Stomach (tissue), 4 donors: ENCODE measurements around the gene GRHL3.

ENCODE experiments used
- POLR2AphosphoS5 ChIP-seq, 3 donors: sonication (generic); formaldehyde crosslinking; IDR thresholded peaks; one replicate each; pipeline ENCODE4 v1.6.1; 2016; ENCODE audit warnings: antibody characterized with exemption in 3 of 3
- TF ChIP-seq, protein P1 (sequence below), 7 experiments: fragments of 450-650 bp in 4 of 7; fragments of 200-600 bp in 3 of 7; sonication (generic) in 3 of 7; IDR thresholded peaks; one replicate each; pipeline ENCODE4 v1.5.1; 2016 to 2019; ENCODE audit warnings: antibody characterized with exemption in 7 of 7, control low read depth in 2 of 7, mild to moderate bottlenecking in 1 of 7

GRCh38 chr1:24351247-24351646 lies 32.1 kb downstream of the GRHL3 start:
- TF ChIP-seq, protein P1, sequence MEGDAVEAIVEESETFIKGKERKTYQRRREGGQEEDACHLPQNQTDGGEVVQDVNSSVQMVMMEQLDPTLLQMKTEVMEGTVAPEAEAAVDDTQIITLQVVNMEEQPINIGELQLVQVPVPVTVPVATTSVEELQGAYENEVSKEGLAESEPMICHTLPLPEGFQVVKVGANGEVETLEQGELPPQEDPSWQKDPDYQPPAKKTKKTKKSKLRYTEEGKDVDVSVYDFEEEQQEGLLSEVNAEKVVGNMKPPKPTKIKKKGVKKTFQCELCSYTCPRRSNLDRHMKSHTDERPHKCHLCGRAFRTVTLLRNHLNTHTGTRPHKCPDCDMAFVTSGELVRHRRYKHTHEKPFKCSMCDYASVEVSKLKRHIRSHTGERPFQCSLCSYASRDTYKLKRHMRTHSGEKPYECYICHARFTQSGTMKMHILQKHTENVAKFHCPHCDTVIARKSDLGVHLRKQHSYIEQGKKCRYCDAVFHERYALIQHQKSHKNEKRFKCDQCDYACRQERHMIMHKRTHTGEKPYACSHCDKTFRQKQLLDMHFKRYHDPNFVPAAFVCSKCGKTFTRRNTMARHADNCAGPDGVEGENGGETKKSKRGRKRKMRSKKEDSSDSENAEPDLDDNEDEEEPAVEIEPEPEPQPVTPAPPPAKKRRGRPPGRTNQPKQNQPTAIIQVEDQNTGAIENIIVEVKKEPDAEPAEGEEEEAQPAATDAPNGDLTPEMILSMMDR (IDR thresholded peaks at IDR 0.05), result no peak
- TF ChIP-seq POLR2AphosphoS5 (IDR thresholded peaks at IDR 0.05), result no peak
